Middle frontal gyrus (tissue), 1 donor: ENCODE results near the gene CCDC148.

ENCODE experiments used
- DNase-seq: peaks from one replicate; pipeline ENCODE4 v3.0.0-alpha.2; 2015; ENCODE audit warnings: low spot score; ENCODE audit errors: extremely low spot score

Gene CCDC148

DNA sequence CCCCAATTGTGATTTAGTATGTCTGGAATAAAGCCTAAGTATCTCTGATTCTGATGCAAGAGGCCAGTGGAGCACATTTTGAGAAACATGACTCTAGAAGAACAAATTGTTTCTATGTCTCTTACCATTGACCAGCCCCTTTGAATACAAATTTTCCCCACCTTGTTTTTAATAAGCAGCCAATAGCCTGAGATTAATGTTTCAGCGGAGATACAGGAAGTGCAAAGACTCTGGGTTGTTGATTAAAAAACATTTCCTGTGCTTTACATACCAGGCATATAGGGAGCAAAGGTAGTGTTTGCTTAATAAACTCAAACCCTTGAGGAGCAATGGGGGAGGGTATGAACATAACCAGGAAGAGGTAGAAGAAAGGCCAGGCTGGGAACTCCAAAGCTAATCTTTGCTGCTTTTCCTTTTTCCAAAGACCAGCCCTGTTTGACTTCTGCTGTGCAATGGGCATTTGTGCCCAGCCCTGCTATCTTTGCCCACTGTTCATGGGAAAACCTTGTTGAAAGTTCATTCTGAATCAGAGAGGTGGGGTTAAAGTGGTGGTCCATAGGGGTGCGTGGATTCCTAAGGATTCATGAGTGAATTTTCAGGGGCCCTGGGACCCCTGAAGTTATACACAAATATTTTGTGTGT, 325.6 kb downstream of the CCDC148 start:
- no peak for DNase-seq

DNA sequence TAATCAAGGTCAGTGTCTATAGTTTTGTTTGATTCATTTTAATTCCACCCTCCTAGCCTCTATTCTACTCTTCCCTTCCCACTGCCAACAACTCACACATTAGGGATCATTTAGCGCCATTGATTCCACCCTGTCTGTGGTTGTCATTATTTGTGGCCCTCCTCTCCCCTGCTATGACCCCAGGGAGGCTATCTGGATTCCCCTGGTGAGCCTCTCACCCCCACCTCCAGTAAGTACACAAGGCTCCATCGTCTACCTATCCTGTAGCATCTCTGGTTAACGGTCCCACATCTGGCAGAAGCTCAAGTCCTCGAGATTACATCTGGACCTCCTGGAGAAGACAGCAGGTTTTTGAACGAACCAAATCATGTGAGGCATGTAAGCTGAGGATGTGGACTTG, 327.5 kb downstream of the CCDC148 start:
- DNase-seq = no peak

DNA sequence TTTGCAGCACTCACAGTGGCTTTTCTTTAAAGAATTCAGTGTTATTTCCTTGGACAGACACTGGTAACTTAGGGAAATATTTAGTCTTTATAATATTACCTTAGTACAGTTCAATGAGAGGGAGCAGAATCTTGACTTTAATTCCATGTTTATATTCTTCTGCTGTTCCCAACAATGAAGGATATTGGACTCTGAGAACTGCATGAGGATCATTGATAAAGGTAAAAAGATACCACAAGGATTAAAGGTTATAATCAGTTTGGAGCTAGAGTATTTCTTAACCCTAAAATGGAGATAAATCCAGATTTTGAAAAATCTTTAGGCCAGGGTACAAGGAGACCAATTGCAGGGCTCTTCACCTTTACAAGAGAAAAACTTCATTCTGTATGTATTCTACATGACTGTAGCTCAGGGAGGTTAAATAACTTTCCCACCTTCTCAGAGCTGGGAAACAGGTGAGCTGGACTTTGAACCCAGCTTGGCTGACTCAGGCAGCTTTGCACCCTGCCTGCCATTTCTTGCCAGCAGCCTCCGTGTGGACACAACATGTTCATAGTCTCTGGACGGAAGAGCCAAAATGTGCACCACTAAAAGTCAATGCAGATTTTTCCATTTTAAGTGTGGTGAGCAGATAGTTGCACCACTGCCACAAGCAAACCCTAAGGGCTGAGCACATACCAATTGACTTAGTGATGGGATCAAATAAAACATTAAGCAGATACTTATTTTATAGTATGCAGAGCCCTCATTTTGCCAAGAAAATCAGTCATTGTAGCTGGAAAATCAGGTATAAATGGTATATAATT, 328.2 kb downstream of the CCDC148 start:
- DNase-seq = no peak

DNA sequence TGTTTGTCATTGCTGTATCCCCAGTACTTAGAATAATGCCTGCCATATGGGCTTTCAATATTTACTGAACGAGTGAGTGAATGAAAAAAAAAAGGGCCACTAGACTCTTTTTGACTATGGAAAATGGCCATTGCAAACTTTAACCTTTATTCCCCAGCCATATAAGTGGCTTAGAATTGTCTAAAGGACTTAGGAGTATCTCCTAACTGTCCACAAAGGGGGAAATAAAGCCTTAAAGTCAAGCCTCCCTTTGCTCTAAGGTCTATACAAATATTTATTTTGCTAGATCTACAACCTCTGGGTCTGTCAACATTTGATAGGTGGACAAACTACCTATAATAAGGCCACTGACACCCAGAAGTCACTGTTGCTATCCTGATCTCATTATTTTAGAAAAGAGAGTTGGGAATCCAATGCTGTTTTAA, 329.2 kb downstream of the CCDC148 start:
- no peak for DNase-seq

DNA sequence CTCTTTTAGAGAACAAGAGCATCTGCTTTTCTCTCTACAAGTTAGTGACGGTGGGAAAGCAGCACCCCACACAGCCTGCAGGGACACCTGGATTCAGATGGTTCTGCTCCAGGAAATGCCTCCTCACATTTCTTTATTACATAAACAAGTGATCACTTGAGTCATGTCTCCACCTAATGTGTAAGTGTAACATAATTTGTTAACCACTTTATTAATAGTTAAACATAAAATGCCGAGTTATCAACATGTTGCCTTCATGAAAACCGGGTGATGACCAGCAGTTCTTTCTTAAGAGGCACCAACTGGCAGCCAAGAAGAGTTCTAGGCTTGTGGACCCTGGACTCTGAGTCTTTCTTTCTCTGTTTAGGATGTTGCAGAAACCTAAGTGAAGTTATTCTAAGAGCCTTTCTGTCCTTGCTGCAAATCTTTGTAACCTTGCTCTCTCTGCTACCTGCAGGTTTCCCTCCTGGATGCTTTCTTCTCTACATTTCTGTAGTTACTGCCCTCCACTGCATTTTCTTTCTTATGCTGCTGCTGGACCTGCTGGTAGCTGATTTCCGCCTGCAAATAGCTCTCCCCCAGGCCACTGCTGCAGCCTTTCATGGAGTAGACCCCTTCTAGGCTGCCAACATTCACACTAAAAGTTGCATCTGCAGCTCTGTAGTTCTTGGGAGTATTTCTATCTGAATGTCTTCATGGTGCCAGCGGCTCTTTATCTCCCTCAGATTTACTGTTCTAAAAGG, 330.6 kb downstream of the CCDC148 start:
- no peak for DNase-seq

DNA sequence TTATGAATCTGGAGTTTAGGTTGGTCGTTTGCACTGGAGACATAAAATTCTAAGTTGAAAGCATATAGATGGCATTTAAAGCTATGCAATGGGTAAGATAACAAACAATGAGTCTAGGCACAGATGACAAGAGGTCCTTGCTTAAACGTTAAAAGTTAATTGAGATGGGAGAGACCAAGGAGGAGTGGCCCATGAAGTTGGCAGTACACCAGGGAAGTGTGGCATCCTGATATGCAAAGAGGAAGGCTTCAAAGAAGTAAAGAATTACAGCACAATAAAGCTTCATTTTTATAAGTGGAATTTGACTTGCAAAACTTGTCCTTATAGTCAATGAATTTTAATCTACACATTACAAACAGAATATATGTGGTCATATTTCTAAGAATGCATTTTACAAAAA, 331.7 kb downstream of the CCDC148 start:
- no peak for DNase-seq
